Tibial artery (tissue), 4 donors: Measurements from ENCODE around the gene SMG1.
"Not testable (repeated sequence)": the region's sequence is repeated elsewhere in the genome, so short reads cannot be mapped to it uniquely, and the experiment has no call there.

Experiments used
- DNase-seq, 2 donors: peaks; one replicate each; pipeline ENCODE4 v3.0.0-alpha.2; 2019
- H3K27ac ChIP-seq, 2 donors: fragments of 200-600 bp; sonication (generic) in 1 of 2; 1 replicate in 1 of 2; 2 replicates in 1 of 2; pipeline ENCODE4 v1.5.1; 2018 to 2019; ENCODE audit warnings: mild to moderate bottlenecking in 1 of 2
- H3K27me3 ChIP-seq, 2 donors: fragments of 200-600 bp; sonication (generic) in 1 of 2; one replicate each; pipeline versions ENCODE4 v1.5.1 to v1.6.0; 2016 to 2019
- H3K36me3 ChIP-seq, 3 donors: fragments of 200-600 bp; sonication (generic) in 2 of 3; one replicate each; pipeline ENCODE4 v1.5.1; 2016 to 2019; ENCODE audit warnings: mild to moderate bottlenecking in 2 of 3
- H3K4me1 ChIP-seq, 4 donors: fragments of 200-600 bp; sonication (generic) in 2 of 4; 1 replicate in 3 of 4; 2 replicates in 1 of 4; pipeline ENCODE4 v1.5.1; 2016 to 2019
- H3K4me3 ChIP-seq, 2 donors: fragments of 200-600 bp; sonication (generic) in 1 of 2; 1 replicate in 1 of 2; 2 replicates in 1 of 2; pipeline ENCODE4 v1.5.1; 2018 to 2019; ENCODE audit warnings: mild to moderate bottlenecking in 2 of 2
- H3K9me3 ChIP-seq, 3 donors: fragments of 200-600 bp; sonication (generic) in 1 of 3; one replicate each; pipeline ENCODE4 v1.5.1; 2016 to 2019
- intact Hi-C: fragments of 100-400 bp; cut with DNase I; formaldehyde crosslinking; loops from one replicate; pipeline ENCODE4 v1.15.0; 2023; ENCODE audit warnings: low total_unique reads
- TF ChIP-seq, protein P1 (sequence below), 2 experiments: fragments of 200-600 bp in 1 of 2; fragments of 450-650 bp in 1 of 2; IDR thresholded peaks; one replicate each; pipeline ENCODE4 v1.5.1; 2017 to 2019; ENCODE audit warnings: antibody characterized with exemption in 2 of 2, mild to moderate bottlenecking in 1 of 2, moderate library complexity in 1 of 2

Gene SMG1

GRCh38 chr16:18965555-18965954 is 39.3 kb upstream of the SMG1 start:
- Histone ChIP-seq H3K27ac (no peak overlapping the region), H3K4me3 (no peak overlapping the region), H3K9me3 (no peaks in the 10 kb centered on the region), H3K4me1 (peaks cover 0 to 10% (median 6%) of the 10 kb centered on the region in 4 donors), H3K36me3 (no peaks in the 10 kb centered on the region), H3K27me3 (no peaks in the 10 kb centered on the region)
- intact Hi-C loops: loop anchor here (5.0 kb wide), 1 partner anchor 163 kb away; the partner anchor contains the start of gene ARL6IP1
- TF ChIP-seq, protein P1, sequence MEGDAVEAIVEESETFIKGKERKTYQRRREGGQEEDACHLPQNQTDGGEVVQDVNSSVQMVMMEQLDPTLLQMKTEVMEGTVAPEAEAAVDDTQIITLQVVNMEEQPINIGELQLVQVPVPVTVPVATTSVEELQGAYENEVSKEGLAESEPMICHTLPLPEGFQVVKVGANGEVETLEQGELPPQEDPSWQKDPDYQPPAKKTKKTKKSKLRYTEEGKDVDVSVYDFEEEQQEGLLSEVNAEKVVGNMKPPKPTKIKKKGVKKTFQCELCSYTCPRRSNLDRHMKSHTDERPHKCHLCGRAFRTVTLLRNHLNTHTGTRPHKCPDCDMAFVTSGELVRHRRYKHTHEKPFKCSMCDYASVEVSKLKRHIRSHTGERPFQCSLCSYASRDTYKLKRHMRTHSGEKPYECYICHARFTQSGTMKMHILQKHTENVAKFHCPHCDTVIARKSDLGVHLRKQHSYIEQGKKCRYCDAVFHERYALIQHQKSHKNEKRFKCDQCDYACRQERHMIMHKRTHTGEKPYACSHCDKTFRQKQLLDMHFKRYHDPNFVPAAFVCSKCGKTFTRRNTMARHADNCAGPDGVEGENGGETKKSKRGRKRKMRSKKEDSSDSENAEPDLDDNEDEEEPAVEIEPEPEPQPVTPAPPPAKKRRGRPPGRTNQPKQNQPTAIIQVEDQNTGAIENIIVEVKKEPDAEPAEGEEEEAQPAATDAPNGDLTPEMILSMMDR (IDR thresholded peaks at IDR 0.05): no peak
- DNase-seq: no peak

GRCh38 chr16:18959031-18959505 is 32.9 kb upstream of the SMG1 start:
- TF ChIP-seq, protein P1 (IDR thresholded peaks at IDR 0.05): no peak
- Histone ChIP-seq H3K4me1 (peaks cover 0 to 16% (median 5%) of the 10 kb centered on the region in 4 donors), H3K9me3 (no peaks in the 10 kb centered on the region), H3K4me3 (no peak overlapping the region), H3K36me3 (no peaks in the 10 kb centered on the region), H3K27me3 (no peaks in the 10 kb centered on the region), H3K27ac (peak overlapping the region in 1 of 2 donors; percentile 43)
- no peak for DNase-seq
- intact Hi-C loops: no loop called here

DNA sequence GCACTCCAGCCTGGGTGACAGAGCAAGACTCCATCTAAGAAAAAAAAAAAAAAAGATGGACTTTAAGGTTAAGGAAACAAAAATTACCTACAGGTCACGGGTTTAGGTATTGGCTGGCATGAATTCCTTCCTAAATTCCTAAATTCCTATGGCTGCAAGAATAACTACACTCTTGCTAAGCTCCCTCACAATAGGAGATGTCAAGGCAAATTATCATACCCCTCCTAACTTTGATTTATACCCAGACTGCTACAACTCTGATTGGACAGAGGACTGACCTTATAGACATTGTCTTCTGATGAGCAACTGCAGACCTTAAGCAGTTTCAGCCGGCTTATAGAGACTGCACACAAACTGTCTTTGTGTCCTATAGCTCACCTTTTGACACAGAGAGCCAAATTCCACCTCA is 32.4 kb upstream of the SMG1 start:
- H3K27me3 ChIP-seq: no peaks in the 10 kb centered on the region
- intact Hi-C loops: no loop called here
- H3K9me3 ChIP-seq: no peaks in the 10 kb centered on the region
- no peaks in the 10 kb centered on the region for H3K36me3 ChIP-seq
- H3K27ac ChIP-seq: no peak overlapping the region
- H3K4me1 ChIP-seq: peaks cover 0 to 16% (median 5%) of the 10 kb centered on the region in 4 donors
- H3K4me3 ChIP-seq: no peak overlapping the region
- TF ChIP-seq, protein P1 (IDR thresholded peaks at IDR 0.05): no peak
- DNase-seq: no peak

- DNase-seq, H3K9me3 ChIP-seq, H3K4me1 ChIP-seq, intact Hi-C loops, H3K27ac ChIP-seq, H3K27me3 ChIP-seq, H3K4me3 ChIP-seq, H3K36me3 ChIP-seq: not testable (repeated sequence)
These were observed 30.5 kb upstream of the SMG1 start for GRCh38 chr16:18956658-18957241.

DNA sequence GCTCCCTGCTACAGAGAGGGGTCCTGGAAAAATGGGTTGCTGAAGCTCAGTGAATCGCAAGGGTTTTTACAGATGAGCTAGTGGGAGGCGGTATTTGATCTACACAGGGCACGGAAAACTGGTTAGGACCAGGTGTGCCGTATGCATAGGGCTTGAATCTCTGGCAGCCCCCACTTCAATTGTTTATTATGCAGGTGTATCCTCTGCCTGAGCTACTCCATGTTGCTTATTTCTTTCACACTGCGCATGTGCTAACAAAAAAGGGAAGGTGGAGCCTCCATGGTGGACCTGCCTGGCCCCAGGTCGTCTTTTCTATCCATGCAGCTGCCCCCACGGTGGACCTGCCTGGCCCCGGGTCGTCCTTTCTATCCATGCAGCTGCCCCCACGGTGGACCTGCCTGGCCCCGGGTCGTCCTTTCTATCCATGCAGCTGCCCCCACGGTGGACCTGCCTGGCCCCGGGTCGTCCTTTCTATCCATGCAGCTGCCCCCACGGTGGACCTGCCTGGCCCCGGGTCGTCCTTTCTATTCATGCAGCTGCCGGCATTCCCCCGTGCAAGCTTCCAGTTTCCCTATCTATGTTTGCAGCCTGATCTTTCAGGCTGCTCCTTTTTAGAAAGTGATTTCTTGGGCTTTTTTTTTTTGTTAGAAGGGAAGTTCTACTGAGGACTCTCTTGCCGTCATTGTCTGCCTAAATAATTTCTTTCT is 29.8 kb upstream of the SMG1 start:
- H3K9me3 ChIP-seq, intact Hi-C loops, H3K27me3 ChIP-seq, H3K4me3 ChIP-seq, DNase-seq, H3K4me1 ChIP-seq, H3K27ac ChIP-seq, H3K36me3 ChIP-seq: not testable (repeated sequence)

- TF ChIP-seq, protein P1 (IDR thresholded peaks at IDR 0.05): no peak
- no peak for DNase-seq
These were observed 27.3 kb upstream of the SMG1 start for GRCh38 chr16:18953547-18953946.

More at GRCh38 chr16:18953547-18953946, 27.3 kb upstream of the SMG1 start:
- intact Hi-C loops: no loop called here
- no peak overlapping the region for H3K27ac ChIP-seq
- H3K4me1 ChIP-seq: no peaks in the 10 kb centered on the region
- H3K9me3 ChIP-seq: no peaks in the 10 kb centered on the region
- H3K27me3 ChIP-seq: no peaks in the 10 kb centered on the region
- H3K36me3 ChIP-seq: no peaks in the 10 kb centered on the region
- no peak overlapping the region for H3K4me3 ChIP-seq
